K562 (cell line): ENCODE measurements around the gene AARS1. TPM values are rescaled to one million over a fixed set of nuclear protein-coding genes. Genes with fewer than 3 reads are reported as not detected.

Experiments used
- ATAC-seq: fragments of 200-7000 bp; cut with Tn5 transposase; 3 replicates; pipeline ENCODE4 v1.9.1; 2020; ENCODE audit warnings: moderate library complexity
- Bru-seq: library from RNA; stranded (reverse); fragments of 400-500 nt; gene quantifications from one replicate; lab custom pipeline; 2021; lab: Mats Ljungman, UMichigan
- BruChase-seq, 2 experiments: library from RNA; stranded (reverse); fragments of 400-500 nt; gene quantifications; one replicate each; lab custom pipeline; 2021; lab: Mats Ljungman, UMichigan
- BruUV-seq: library from RNA; stranded (reverse); fragments of 400-500 nt; replicated peaks from 2 replicates; lab custom pipeline; 2021; lab: Mats Ljungman, UMichigan
- CTCF ChIA-PET: fragments of 300-600 bp; formaldehyde crosslinking; extraction: SDS; loops from one replicate; lab custom pipeline; 2021; ENCODE audit warnings: low intra/inter-chr PET ratio; lab: Yijun Ruan, JAX
- POLR2A ChIA-PET: fragments of 300-600, 350-650 bp; sonication (Branson Sonifier 250); formaldehyde crosslinking; extraction: SDS; loops from one replicate; lab custom pipeline; 2021; ENCODE audit warnings: antibody characterized with exemption, inconsistent platforms; lab: Yijun Ruan, JAX
- DNase-seq, 4 experiments: peaks; one replicate each; pipeline versions ENCODE4 v3.0.0 to v3.0.0-alpha.2; 2011 to 2018; ENCODE audit warnings: low spot score in 3 of 4, mixed read lengths in 3 of 4; ENCODE audit errors: extremely low read depth in 1 of 4
- FAIRE-seq: peaks from 2 replicates; lab custom pipeline; 2011; peaks lifted over from hg19 to GRCh38; lab: Jason Lieb, UNC
- H2AFZ ChIP-seq: 2 replicates; pipeline ENCODE4 v1.6.0; 2011; ENCODE audit warnings: low read depth, low read length, control low read depth, inconsistent platforms
- H3K27ac ChIP-seq: fragments of 200-600 bp; 3 replicates; pipeline ENCODE4 v1.8.0; 2011; ENCODE audit warnings: low read depth, mild to moderate bottlenecking, control low read depth, inconsistent platforms, low read length, moderate library complexity, mixed read lengths; ENCODE audit errors: extremely low read depth
- H3K27me3 ChIP-seq, 2 experiments: fragments of 300-600 bp in 1 of 2; 2 replicates in 1 of 2; 3 replicates in 1 of 2; pipeline versions ENCODE4 v1.6.0 to v1.8.0; 2011; ENCODE audit warnings: inconsistent platforms in 2 of 2, low read length in 2 of 2, mild to moderate bottlenecking in 1 of 2, mixed read lengths in 1 of 2, moderate library complexity in 1 of 2; ENCODE audit not compliant: control insufficient read depth in 2 of 2, insufficient read depth in 2 of 2
- H3K36me3 ChIP-seq: fragments of 300-600 bp; 3 replicates; pipeline ENCODE4 v1.8.0; 2011; ENCODE audit warnings: mild to moderate bottlenecking, low read length, inconsistent platforms; ENCODE audit not compliant: control insufficient read depth, insufficient read depth
- H3K4me1 ChIP-seq, 2 experiments: fragments of 200-600 bp in 1 of 2; replicated peaks in 1 of 2; 2 replicates in 1 of 2; 3 replicates in 1 of 2; pipeline versions ENCODE4 v1.5.1 to v1.8.0; 2011; ENCODE audit warnings: inconsistent platforms in 2 of 2, low read length in 2 of 2, mild to moderate bottlenecking in 1 of 2, mixed read lengths in 1 of 2, moderate library complexity in 1 of 2; ENCODE audit not compliant: control insufficient read depth in 2 of 2, insufficient read depth in 2 of 2
- H3K4me2 ChIP-seq: 2 replicates; pipeline ENCODE4 v1.6.1; 2011; ENCODE audit warnings: low read length, control low read depth, inconsistent platforms, mixed read lengths; ENCODE audit not compliant: insufficient read depth
- H3K4me3 ChIP-seq: fragments of 200-600 bp; sonication (generic), shearing (Covaris generic); 2 replicates; pipeline ENCODE4 v1.5.1; 2016; ENCODE audit warnings: control low read depth, inconsistent platforms
- H3K79me2 ChIP-seq: fragments of 200-600 bp; 3 replicates; pipeline ENCODE4 v1.8.0; 2011; ENCODE audit warnings: low read length, inconsistent platforms; ENCODE audit not compliant: control insufficient read depth, insufficient read depth
- H3K9ac ChIP-seq, 2 experiments: 2 replicates each; pipeline versions ENCODE4 v1.6.0 to v1.6.1; 2011; ENCODE audit warnings: low read depth in 2 of 2, low read length in 2 of 2, control low read depth in 1 of 2, inconsistent platforms in 1 of 2, mild to moderate bottlenecking in 1 of 2, mixed read lengths in 1 of 2; ENCODE audit not compliant: insufficient read depth in 1 of 2
- H3K9me1 ChIP-seq: one replicate; pipeline ENCODE4 v1.6.0; 2011; ENCODE audit warnings: inconsistent platforms, mild to moderate bottlenecking, low read length, moderate library complexity; ENCODE audit not compliant: control insufficient read depth, insufficient read depth
- H3K9me3 ChIP-seq: replicated peaks from 2 replicates; pipeline ENCODE4 v1.5.1; 2011; ENCODE audit warnings: low read depth, low read length, inconsistent platforms; ENCODE audit not compliant: control insufficient read depth, insufficient read depth
- H4K20me1 ChIP-seq: replicated peaks from 2 replicates; pipeline ENCODE4 v1.6.1; 2011; ENCODE audit warnings: low read length, inconsistent platforms, mixed read lengths; ENCODE audit not compliant: control insufficient read depth, insufficient read depth
- CTCF ChIP-seq, 3 experiments: IDR thresholded peaks in 2 of 3; conservative IDR thresholded peaks in 1 of 3; 2 replicates each; pipeline ENCODE4 v1.5.1; 2011 to 2012; ENCODE audit warnings: low read length in 3 of 3, mild to moderate bottlenecking in 3 of 3, control low read depth in 2 of 3, improper control_type of control experiment in 1 of 3, inconsistent platforms in 1 of 3, low read depth in 1 of 3, mixed read lengths in 1 of 3, moderate library complexity in 1 of 3; ENCODE audit not compliant: insufficient read depth in 2 of 3
- ELF4 ChIP-seq: fragments of 450-650 bp; formaldehyde crosslinking; IDR thresholded peaks from 2 replicates; pipeline ENCODE4 v1.4.0; 2022; ENCODE audit warnings: missing genetic modification characterization
- HBP1 ChIP-seq: fragments of 450-650 bp; formaldehyde crosslinking; IDR thresholded peaks from 2 replicates; pipeline ENCODE4 v1.4.0; 2022; ENCODE audit warnings: missing genetic modification characterization
- MTA3 ChIP-seq: fragments of 450-650 bp; formaldehyde crosslinking; IDR thresholded peaks from 2 replicates; pipeline ENCODE4 v1.6.1; 2017; ENCODE audit warnings: mild to moderate bottlenecking, borderline replicate concordance
- PCBP1 ChIP-seq: fragments of 200-400 bp; formaldehyde crosslinking; IDR thresholded peaks from 2 replicates; pipeline ENCODE4 v1.6.1; 2018; ENCODE audit warnings: mild to moderate bottlenecking, low read depth, low read length; ENCODE audit not compliant: poor library complexity, severe bottlenecking
- TAF7 ChIP-seq: fragments of 450-650 bp; IDR thresholded peaks from 2 replicates; pipeline ENCODE4 v1.6.1; 2016; ENCODE audit warnings: missing genetic modification characterization, missing compliant biosample characterization
- THRAP3 ChIP-seq: fragments of 450-650 bp; IDR thresholded peaks from 2 replicates; pipeline ENCODE4 v1.6.1; 2016; ENCODE audit warnings: mild to moderate bottlenecking, inconsistent platforms, borderline replicate concordance
- WGBS: fragments of 100-300 bp; shearing (Covaris generic); methylation state at CpG from one replicate; pipeline ENCODE4 v1.1.6; 2016; ENCODE audit warnings: low coverage, mixed read lengths; ENCODE audit not compliant: insufficient coverage; ENCODE audit errors: missing lambda C conversion rate; 5-methylcytosine and 5-hydroxymethylcytosine counted together
- in situ Hi-C: fragments of 300-500 bp; cut with MboI; formaldehyde crosslinking; loops from 4 replicates; pipeline ENCODE4 v1.15.0; 2018; ENCODE audit warnings: inconsistent platforms, mixed read lengths
- intact Hi-C: fragments of 100-400 bp; cut with micrococcal nuclease; formaldehyde crosslinking; loops from 2 replicates; pipeline ENCODE4 v1.14.2; 2022
- long read RNA-seq, 3 experiments: library from polyadenylated mRNA in 2 of 3; library from RNA in 1 of 3; unstranded in 2 of 3; stranded (forward) in 1 of 3; transcript quantifications; one replicate each; pipeline ENCODE4 v2.0.0, GENCODE V29; 2019 to 2022
- polyA minus RNA-seq, 3 experiments: library from RNA; depleted of rRNA, polyadenylated mRNA; stranded (reverse); fragments of >200 nt; gene quantifications; 2 replicates each; pipeline ENCODE4 v1.2.3, GENCODE V29; 2011
- polyA plus RNA-seq, 8 experiments: library from polyadenylated mRNA; depleted of rRNA in 4 of 8; stranded (reverse) in 5 of 8; unstranded in 3 of 8; fragments of >200 nt; fragmentation: Nextera tagmentation in 2 of 8; fragmentation: Illumina TruSeq in 1 of 8; extraction: Ambion mirVana in 2 of 8; extraction: Trizol in 1 of 8; gene quantifications; 2 replicates each; pipeline versions ENCODE4 v1.2.1 to v1.2.3, GENCODE V29; 2011 to 2014; ENCODE audit warnings: inconsistent platforms in 1 of 8, missing spikeins in 1 of 8
- total RNA-seq, 7 experiments: library from RNA; depleted of rRNA in 6 of 7; stranded (reverse); fragments of >200 nt in 6 of 7; fragmentation: Illumina TruSeq in 2 of 7; extraction: Trizol in 2 of 7; gene quantifications; 2 replicates each; pipeline versions ENCODE4 v1.2.1 to v1.2.3, GENCODE V29; 2011 to 2021; ENCODE audit warnings: low replicate concordance in 1 of 7

The AARS1 gene
- 449 and 606 TPM in 2 replicates for total RNA-seq (2011; cell fraction: chromatin; rRNA removed; ENCODE audit: low replicate concordance)
- 336 and 371 TPM in 2 replicates for total RNA-seq (2011; cell fraction: nucleolus; rRNA removed)
- total RNA-seq (2011; cell fraction: nucleoplasm; rRNA removed): 264 and 340 TPM in 2 replicates
- total RNA-seq (2014; rRNA removed) (174 and 200 TPM in 2 replicates), total RNA-seq (2014; rRNA removed; fragmentation: Illumina TruSeq; extraction: Trizol) (104 and 106 TPM in 2 replicates), total RNA-seq (2015; rRNA removed; fragmentation: Illumina TruSeq; extraction: Trizol) (73.1 and 73.7 TPM in 2 replicates), total RNA-seq (2021) (190 and 207 TPM in 2 replicates), polyA plus RNA-seq (2011; rRNA removed) (235 and 246 TPM in 2 replicates), polyA plus RNA-seq (2014; fragmentation: Illumina TruSeq; extraction: Trizol) (213 and 235 TPM in 2 replicates), polyA plus RNA-seq (2014; fragmentation: Nextera tagmentation; extraction: Ambion mirVana) (100 to 1,000 TPM in 1 of 2 experiments, 10 to 100 TPM in 1; 50.1 to 138 TPM), polyA plus RNA-seq (2014; rRNA removed) (165 and 174 TPM in 2 replicates), polyA minus RNA-seq (2011; rRNA and poly(A)+ RNA removed) (357 and 399 TPM in 2 replicates), Bru-seq, nascent RNA (percentile 90 among the genes with signal in this experiment), BruChase-seq, experiment 1, labeled RNA remaining after a 2-hour chase (percentile 95 among the genes with signal in this experiment), BruChase-seq, experiment 2, labeled RNA remaining after a 6-hour chase (percentile 97 among the genes with signal in this experiment)
- 173 and 214 TPM in 2 replicates for polyA plus RNA-seq (2011; cell fraction: cytosol; rRNA removed)
- 258 and 317 TPM in 2 replicates for polyA plus RNA-seq (2011; cell fraction: nucleus; rRNA removed)
- 179 and 372 TPM in 2 replicates for polyA plus RNA-seq (2012)
- polyA minus RNA-seq (2011; cell fraction: cytosol; rRNA and poly(A)+ RNA removed): 148 and 160 TPM in 2 replicates
- polyA minus RNA-seq (2011; cell fraction: nucleus; rRNA and poly(A)+ RNA removed): 91.4 and 170 TPM in 2 replicates
- long read RNA-seq, experiment 1, transcript AARS-201 (21 exons, 3,477 nt): major isoform, 464 of 676 reads
- long read RNA-seq, experiment 1, partial matches to known transcripts: 136 of 676 reads
- long read RNA-seq, experiment 1, other reads (novel, unspliced or antisense): 76 of 676 reads
- long read RNA-seq, experiment 2, transcript AARS-201 (21 exons, 3,477 nt): major isoform, 79 of 239 reads
- long read RNA-seq, experiment 2, partial matches to known transcripts: 136 of 239 reads
- long read RNA-seq, experiment 2, other reads (novel, unspliced or antisense): 24 of 239 reads
- long read RNA-seq, experiment 3, transcript AARS-201 (21 exons, 3,477 nt): major isoform, 50 of 90 reads
- long read RNA-seq, experiment 3, partial matches to known transcripts: 28 of 90 reads
- long read RNA-seq, experiment 3, other reads (novel, unspliced or antisense): 12 of 90 reads

- Histone ChIP-seq H4K20me1 (peaks cover 7% of the 10 kb centered on the region; the same call in 1 of the 2 replicates), H3K9me3 (peaks cover 3% of the 10 kb centered on the region; the same call in 1 of the 2 replicates), H3K27me3 (no peaks in the 10 kb centered on the region), H3K4me1 (peaks cover 9 to 12% of the 10 kb centered on the region in 2 experiments), H3K9ac (peak within 1 kb of the TSS; percentile 96 to 100), H3K4me3 (peak within 1 kb of the TSS; percentile 96), H2AFZ (peak within 1 kb of the TSS; percentile 97), H3K4me2 (peak within 1 kb of the TSS; percentile 100), H3K36me3 (peaks cover 21% of the 10 kb centered on the region), H3K9me1 (peaks cover 4% of the 10 kb centered on the region), H3K27ac (peak within 1 kb of the TSS; percentile 100), H3K79me2 (peaks cover 54% of the 10 kb centered on the region)
- intact Hi-C loops: loop anchor here (2.0 to 10.0 kb wide), 2 partner anchors 57 to 235 kb away; partner anchors contain the start of genes COG4, DDX19A and SF3B3
- peak; percentile 90 for FAIRE-seq
- ChIA-PET CTCF (no interaction called here), POLR2A (interaction anchor here (0.6 to 2.9 kb wide), 26 partner anchors 9 to 1804 kb away, joined by 3 to 38 read pairs (median 3); partner anchors contain the start of genes DDX19A, DDX19B, DHX38 and EXOSC6)
- peak; percentile 98 for ATAC-seq
- WGBS: 1% methylated on average over 48 of the region's 53 CpGs
- no TSS peak for BruUV-seq
- in situ Hi-C loops: no loop called here
- DNase-seq: peak; percentile 97 to 100 (median 98)
- no peak for TF ChIP-seq THRAP3
- TF ChIP-seq ELF4: peak; percentile 75; the same call in 1 of the 2 replicates
- peak; percentile 94 for TF ChIP-seq TAF7
- TF ChIP-seq MTA3: peak; percentile 91
- TF ChIP-seq HBP1: peak; percentile 89
- peak; percentile 97 for TF ChIP-seq PCBP1
- no peak for TF ChIP-seq CTCF (IDR thresholded peaks at IDR 0.05 in 2 of 3, conservative IDR thresholded peaks at IDR 0.05 in 1 of 3; ENCODE audit: insufficient read depth in 2 of 3, low read depth in 1 of 3, low read length in 3 of 3)
Observed at GRCh38 chr16:70289229-70290094, at the start of gene AARS1. Gene AARS1, minus strand, starts transcription at chr16:70289506. Its CDS starts 6,743 bp downstream, at chr16:70282763.
